CD4-positive, alpha-beta T cell (primary cell): ENCODE measurements around the gene COG5. TPM values are rescaled to one million over a fixed set of nuclear protein-coding genes. Genes with fewer than 3 reads are reported as not detected.

Experiments
- ATAC-seq: fragments of 200-7000 bp; cut with Tn5 transposase; one replicate; pipeline ENCODE4 v1.10.0; 2022; ENCODE audit warnings: mild to moderate bottlenecking; ENCODE audit not compliant: poor library complexity
- CTCF ChIA-PET: fragments of 350-600 bp; sonication (Branson Sonifier 250); formaldehyde crosslinking; loops from one replicate; lab custom pipeline; 2021; ENCODE audit warnings: antibody characterized with exemption, inconsistent platforms; lab: Charles Lee
- POLR2A ChIA-PET: fragments of 350-600 bp; sonication (Branson Sonifier 250); formaldehyde crosslinking; loops from one replicate; lab custom pipeline; 2021; ENCODE audit warnings: antibody characterized with exemption, inconsistent platforms; lab: Charles Lee
- DNase-seq, 14 experiments: peaks; one replicate each; pipeline ENCODE4 v3.0.0-alpha.2; 2013 to 2020; ENCODE audit warnings: mixed read lengths in 2 of 14
- H3K27ac ChIP-seq, 2 donors: one replicate each; pipeline versions ENCODE4 v1.5.1 to v1.7.0; 2013; ENCODE audit warnings: low read length in 2 of 2, low read depth in 1 of 2, mild to moderate bottlenecking in 1 of 2
- H3K27me3 ChIP-seq, 2 experiments: 1 replicate in 1 of 2; 2 replicates in 1 of 2; pipeline versions ENCODE4 v1.6.1 to v1.7.0; 2013; ENCODE audit warnings: low read length in 2 of 2, control low read depth in 1 of 2, mild to moderate bottlenecking in 1 of 2, moderate library complexity in 1 of 2; ENCODE audit not compliant: insufficient read depth in 2 of 2, control insufficient read depth in 1 of 2
- H3K36me3 ChIP-seq: one replicate; pipeline ENCODE4 v1.6.1; 2013; ENCODE audit warnings: low read length, control low read depth; ENCODE audit not compliant: insufficient read depth
- H3K4me1 ChIP-seq: one replicate; pipeline ENCODE4 v1.6.1; 2013; ENCODE audit warnings: low read length, control low read depth; ENCODE audit not compliant: insufficient read depth
- H3K4me3 ChIP-seq: one replicate; pipeline ENCODE4 v1.5.1; 2013; ENCODE audit warnings: mild to moderate bottlenecking, low read length, moderate library complexity
- H3K9me3 ChIP-seq, 2 experiments: 1 replicate in 1 of 2; 2 replicates in 1 of 2; pipeline versions ENCODE4 v1.6.1 to v1.7.0; 2013; ENCODE audit warnings: low read length in 2 of 2, mild to moderate bottlenecking in 2 of 2, control low read depth in 1 of 2, moderate library complexity in 1 of 2; ENCODE audit not compliant: control insufficient read depth in 1 of 2, insufficient read depth in 1 of 2
- H3K27ac Mint-ChIP-seq: one replicate; pipeline ENCODE4 v1.8.0; 2020; ENCODE audit warnings: mixed read lengths
- H3K27me3 Mint-ChIP-seq: one replicate; pipeline ENCODE4 v1.8.0; 2021; ENCODE audit warnings: mixed read lengths
- H3K36me3 Mint-ChIP-seq: one replicate; pipeline ENCODE4 v1.8.0; 2021; ENCODE audit warnings: low read depth, mixed read lengths
- H3K4me1 Mint-ChIP-seq: one replicate; pipeline ENCODE4 v1.8.0; 2021; ENCODE audit warnings: low read depth, mixed read lengths
- H3K4me3 Mint-ChIP-seq: one replicate; pipeline ENCODE4 v1.8.0; 2020; ENCODE audit warnings: mild to moderate bottlenecking, mixed read lengths
- H3K9me3 Mint-ChIP-seq: one replicate; pipeline ENCODE4 v1.8.0; 2020; ENCODE audit warnings: mixed read lengths
- CTCF ChIP-seq: fragments of 200-600 bp; IDR thresholded peaks from one replicate; pipeline ENCODE4 v1.8.0; 2022; ENCODE audit warnings: antibody characterized with exemption, mild to moderate bottlenecking
- intact Hi-C, 2 experiments: fragments of 100-400 bp; cut with DNase I in 1 of 2; cut with micrococcal nuclease in 1 of 2; formaldehyde crosslinking; loops; one replicate each; pipeline versions ENCODE4 v1.15.1 to v1.9.0; 2023 to 2025; cut with DNase I, micrococcal nuclease
- total RNA-seq, 174 experiments: library from RNA in 2 of 174; stranded (reverse) in 2 of 174; gene quantifications; one replicate each; pipeline ENCODE4 v1.2.3 and lab custom pipeline; 2021 to 2026

The COG5 gene
- total RNA-seq, 2 experiments from 2014 or later, result 43.4 to 44.5 TPM

- Mint-ChIP-seq H3K27me3 (no peaks in the 10 kb centered on the region), H3K4me1 (peaks cover 26% of the 10 kb centered on the region), H3K36me3 (peaks cover 22% of the 10 kb centered on the region), H3K4me3 (peak overlapping the region; percentile 55), H3K27ac (peak overlapping the region; percentile 21), H3K9me3 (no peaks in the 10 kb centered on the region)
- intact Hi-C loops, result loop anchor here (2.0 to 10.0 kb wide), 3 partner anchors 17 to 313 kb away; partner anchors contain the start of genes COG5 (in 1 of the 2), DLD (in 1 of the 2) and DUS4L (in 1 of the 2)
- DNase-seq (no peak), ATAC-seq (no peak)
- H3K36me3 ChIP-seq, result no peaks in the 10 kb centered on the region
- H3K27ac ChIP-seq, result no peak overlapping the region
- H3K4me3 ChIP-seq, result no peak overlapping the region
- ChIA-PET POLR2A (interaction anchor here (1.2 to 1.5 kb wide), 4 partner anchors 18 to 162 kb away, joined by 3 to 5 read pairs (median 4); partner anchors contain the start of genes COG5 and DUS4L), CTCF (interaction anchor here (1.0 kb wide), 1 partner anchor 22 kb away, joined by 3 read pairs; no protein-coding TSS in a partner anchor)
- TF ChIP-seq CTCF, result no peak
- no peaks in the 10 kb centered on the region for H3K9me3 ChIP-seq
- peaks cover 7% of the 10 kb centered on the region for H3K4me1 ChIP-seq
- H3K27me3 ChIP-seq, result no peaks in the 10 kb centered on the region
Observed at GRCh38 chr7:107581387-107582013, 17.8 kb upstream of the COG5 start.

GRCh38 chr7:107580716-107581383 is 17.1 kb upstream of the COG5 start:
- H3K4me1 Mint-ChIP-seq, result peaks cover 26% of the 10 kb centered on the region
- peak overlapping the region; percentile 21 for H3K27ac Mint-ChIP-seq
- no peak for ATAC-seq
- TF ChIP-seq CTCF, result no peak
- no peaks in the 10 kb centered on the region for H3K27me3 Mint-ChIP-seq
- peak overlapping the region in 1 of 2 donors; percentile 26 for H3K27ac ChIP-seq
- H3K27me3 ChIP-seq, result no peaks in the 10 kb centered on the region
- ChIA-PET POLR2A (interaction anchor here (0.7 to 1.9 kb wide), 7 partner anchors 9 to 412 kb away, joined by 3 to 18 read pairs (median 5); partner anchors contain the start of genes CBLL1, COG5, DUS4L and HBP1), CTCF (interaction anchor here (1.0 kb wide), 1 partner anchor 22 kb away, joined by 3 read pairs; no protein-coding TSS in a partner anchor)
- peaks cover 29% of the 10 kb centered on the region for H3K36me3 Mint-ChIP-seq
- peak overlapping the region; percentile 87 for H3K4me3 ChIP-seq
- no peaks in the 10 kb centered on the region for H3K36me3 ChIP-seq
- DNase-seq, result no peak
- peak overlapping the region; percentile 55 for H3K4me3 Mint-ChIP-seq
- no peaks in the 10 kb centered on the region for H3K9me3 ChIP-seq
- no peaks in the 10 kb centered on the region for H3K9me3 Mint-ChIP-seq
- intact Hi-C loops, result loop anchor here (2.0 to 10.0 kb wide), 3 partner anchors 16 to 314 kb away; partner anchors contain the start of genes COG5 (in 1 of the 2), DLD (in 1 of the 2) and DUS4L (in 1 of the 2)
- H3K4me1 ChIP-seq, result peaks cover 7% of the 10 kb centered on the region

- H3K27me3 Mint-ChIP-seq, result no peaks in the 10 kb centered on the region
- POLR2A ChIA-PET, result interaction anchor here (0.7 to 1.9 kb wide), 5 partner anchors 8 to 412 kb away, joined by 3 to 18 read pairs (median 4); partner anchors contain the start of genes CBLL1, COG5, DUS4L and HBP1
- Histone ChIP-seq H3K36me3 (no peaks in the 10 kb centered on the region), H3K27ac (peak within 1 kb of the TSS; percentile 26 to 50), H3K4me1 (peaks cover 7% of the 10 kb centered on the region), H3K9me3 (no peaks in the 10 kb centered on the region), H3K27me3 (no peaks in the 10 kb centered on the region), H3K4me3 (peak within 1 kb of the TSS; percentile 87)
- ATAC-seq (peak; percentile 95), DNase-seq (peak; percentile 31 to 87 (median 54))
- peak within 1 kb of the TSS; percentile 93 for H3K4me3 Mint-ChIP-seq
- peak within 1 kb of the TSS; percentile 79 for H3K27ac Mint-ChIP-seq
- no peak for TF ChIP-seq CTCF
- CTCF ChIA-PET, result no interaction called here
- no peaks in the 10 kb centered on the region for H3K9me3 Mint-ChIP-seq
- peaks cover 26% of the 10 kb centered on the region for H3K36me3 Mint-ChIP-seq
- H3K4me1 Mint-ChIP-seq, result peaks cover 26% of the 10 kb centered on the region
- intact Hi-C loops, result loop anchor here (2.0 to 10.0 kb wide), 4 partner anchors 15 to 315 kb away; partner anchors contain the start of genes COG5 (in 1 of the 2), DLD (in 1 of the 2) and DUS4L (in 1 of the 2)
Observed at GRCh38 chr7:107579885-107580715, 16.4 kb upstream of the COG5 start, which contains the start of gene BCAP29. Gene BCAP29 (plus strand): TSS chr7:107580246. CDS start chr7:107580773, 527 bp downstream.
